Retinal pigment epithelial cell (primary cell): ENCODE data around the gene PPP2R5C.

Source experiments
- DNase-seq: peaks from one replicate; pipeline ENCODE4 v3.0.0-alpha.2; 2010; ENCODE audit warnings: low read depth
- H3K4me3 ChIP-seq: 2 replicates; pipeline ENCODE4 v1.5.1; 2011; ENCODE audit warnings: mild to moderate bottlenecking, low read length, control low read depth, moderate library complexity
- CTCF ChIP-seq: conservative IDR thresholded peaks from 2 replicates; pipeline ENCODE4 v1.5.1; 2011; ENCODE audit warnings: low read depth, low read length, control low read depth, inconsistent platforms

The PPP2R5C gene

DNA sequence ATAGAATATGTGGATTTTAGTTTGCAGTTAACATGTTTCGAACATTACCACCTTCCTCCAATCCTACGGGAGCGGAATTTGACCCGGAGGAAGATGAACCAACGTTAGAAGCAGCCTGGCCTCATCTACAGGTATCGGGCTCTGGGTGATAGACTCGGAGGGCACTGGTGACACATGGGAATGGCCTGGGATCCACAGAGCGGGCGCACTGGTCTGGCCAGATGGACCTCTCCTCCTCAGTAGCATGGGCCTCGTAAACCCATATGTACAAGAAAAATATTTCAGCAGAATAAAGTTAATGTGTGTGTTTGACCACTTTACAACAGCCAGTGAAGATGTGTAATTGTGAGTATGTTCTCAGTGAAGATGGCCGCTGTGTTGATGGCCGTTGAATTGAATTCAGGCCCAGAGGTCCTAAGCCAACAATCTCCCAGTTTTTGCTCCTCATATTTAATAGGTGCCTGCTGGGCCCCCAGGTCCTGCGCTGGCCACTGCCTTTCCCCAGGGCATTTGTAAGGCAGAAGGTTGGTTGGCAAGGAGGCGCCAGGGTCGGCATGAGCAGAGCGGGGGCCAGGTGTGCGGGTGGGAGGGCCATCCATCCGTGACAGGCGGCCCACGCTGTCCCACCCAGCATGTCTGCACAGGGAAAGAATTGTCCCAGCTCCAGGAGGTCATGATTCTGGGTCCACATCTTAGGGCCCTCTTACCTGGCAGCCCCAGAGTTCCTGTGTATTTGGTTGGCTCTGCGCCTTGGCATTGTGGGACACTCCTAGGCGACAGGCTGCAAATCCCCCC is 120.8 kb downstream of the PPP2R5C start:
- no peak overlapping the region for H3K4me3 ChIP-seq
- no peak for TF ChIP-seq CTCF
- DNase-seq = no peak

- no peak for TF ChIP-seq CTCF
- H3K4me3 ChIP-seq = no peak overlapping the region
- DNase-seq = no peak
These were observed 122.8 kb downstream of the PPP2R5C start for GRCh38 chr14:101884089-101884933.

GRCh38 chr14:101884934-101885576 is 123.5 kb downstream of the PPP2R5C start:
- no peak for DNase-seq
- no peak for TF ChIP-seq CTCF
- H3K4me3 ChIP-seq = no peak overlapping the region

DNA sequence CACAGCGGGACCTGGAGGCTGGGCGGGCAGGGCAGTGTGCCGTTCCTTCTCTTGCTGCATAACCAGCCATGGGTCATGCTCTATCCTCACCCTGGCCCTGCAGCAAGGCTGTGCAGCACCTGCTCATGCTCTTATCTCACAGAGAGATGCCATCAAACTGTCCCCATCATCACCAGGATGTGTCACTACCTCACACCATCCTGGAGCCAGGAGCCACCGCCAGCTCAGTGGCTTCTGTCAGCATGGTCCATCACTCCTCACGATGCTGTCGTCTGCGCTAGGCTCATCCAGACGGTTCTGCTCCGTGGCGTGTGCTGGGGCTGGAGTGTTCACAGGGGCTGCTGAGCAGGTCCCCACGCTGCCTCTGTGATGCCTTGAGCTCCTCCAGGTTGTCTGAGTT is 125.7 kb downstream of the PPP2R5C start:
- no peak overlapping the region for H3K4me3 ChIP-seq
- TF ChIP-seq CTCF = no peak
- no peak for DNase-seq

GRCh38 chr14:101888182-101888581 is 126.7 kb downstream of the PPP2R5C start:
- DNase-seq = no peak
- no peak for TF ChIP-seq CTCF
- no peak overlapping the region for H3K4me3 ChIP-seq

GRCh38 chr14:101889366-101889765 is 127.9 kb downstream of the PPP2R5C start:
- no peak overlapping the region for H3K4me3 ChIP-seq
- TF ChIP-seq CTCF = no peak
- no peak for DNase-seq
